Loucy (cell line): ENCODE data around the gene FAU.

Experiments used
- EZH2phosphoT487 ChIP-seq: fragments of 200-600 bp; IDR thresholded peaks from 2 replicates; pipeline ENCODE4 v1.6.1; 2018; ENCODE audit warnings: antibody characterized with exemption, mild to moderate bottlenecking, moderate library complexity, borderline replicate concordance
- TF ChIP-seq, protein P1 (sequence below): fragments of 200-600 bp; sonication (generic); conservative IDR thresholded peaks from 2 replicates; pipeline ENCODE4 v1.5.1; 2014; ENCODE audit warnings: mild to moderate bottlenecking, antibody characterized with exemption, low read length

DNA sequence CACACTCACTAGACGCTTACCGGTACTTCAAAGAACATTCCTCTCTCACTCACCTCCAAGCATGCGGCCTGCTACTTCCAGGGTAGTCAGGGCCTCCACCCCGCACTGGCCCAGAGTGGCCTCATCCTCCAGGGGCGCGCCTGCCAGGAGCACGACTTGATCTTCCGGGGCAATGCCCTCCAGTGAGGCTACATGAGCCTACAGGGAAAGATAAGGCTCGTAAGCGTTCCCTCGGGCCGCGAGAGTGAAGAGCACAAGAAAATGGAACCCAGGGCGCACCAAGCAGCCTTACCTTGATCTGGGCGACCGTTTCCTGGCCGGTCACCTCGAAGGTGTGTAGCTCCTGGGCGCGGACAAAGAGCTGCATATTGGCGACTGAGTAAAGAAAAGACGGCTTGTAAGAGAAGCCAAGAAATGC lies 478 bp downstream of the FAU start:
- TF ChIP-seq, protein P1, sequence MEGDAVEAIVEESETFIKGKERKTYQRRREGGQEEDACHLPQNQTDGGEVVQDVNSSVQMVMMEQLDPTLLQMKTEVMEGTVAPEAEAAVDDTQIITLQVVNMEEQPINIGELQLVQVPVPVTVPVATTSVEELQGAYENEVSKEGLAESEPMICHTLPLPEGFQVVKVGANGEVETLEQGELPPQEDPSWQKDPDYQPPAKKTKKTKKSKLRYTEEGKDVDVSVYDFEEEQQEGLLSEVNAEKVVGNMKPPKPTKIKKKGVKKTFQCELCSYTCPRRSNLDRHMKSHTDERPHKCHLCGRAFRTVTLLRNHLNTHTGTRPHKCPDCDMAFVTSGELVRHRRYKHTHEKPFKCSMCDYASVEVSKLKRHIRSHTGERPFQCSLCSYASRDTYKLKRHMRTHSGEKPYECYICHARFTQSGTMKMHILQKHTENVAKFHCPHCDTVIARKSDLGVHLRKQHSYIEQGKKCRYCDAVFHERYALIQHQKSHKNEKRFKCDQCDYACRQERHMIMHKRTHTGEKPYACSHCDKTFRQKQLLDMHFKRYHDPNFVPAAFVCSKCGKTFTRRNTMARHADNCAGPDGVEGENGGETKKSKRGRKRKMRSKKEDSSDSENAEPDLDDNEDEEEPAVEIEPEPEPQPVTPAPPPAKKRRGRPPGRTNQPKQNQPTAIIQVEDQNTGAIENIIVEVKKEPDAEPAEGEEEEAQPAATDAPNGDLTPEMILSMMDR: no peak
- no peak for TF ChIP-seq EZH2phosphoT487
